GM12801 (cell line): ENCODE results near the gene TRDN.

Experiments
- TF ChIP-seq, protein P1 (sequence below): IDR thresholded peaks from one replicate; pipeline ENCODE4 v1.5.1; 2011; ENCODE audit warnings: control low read depth; ENCODE audit not compliant: insufficient read length; ENCODE audit errors: extremely low read depth

The TRDN gene

DNA sequence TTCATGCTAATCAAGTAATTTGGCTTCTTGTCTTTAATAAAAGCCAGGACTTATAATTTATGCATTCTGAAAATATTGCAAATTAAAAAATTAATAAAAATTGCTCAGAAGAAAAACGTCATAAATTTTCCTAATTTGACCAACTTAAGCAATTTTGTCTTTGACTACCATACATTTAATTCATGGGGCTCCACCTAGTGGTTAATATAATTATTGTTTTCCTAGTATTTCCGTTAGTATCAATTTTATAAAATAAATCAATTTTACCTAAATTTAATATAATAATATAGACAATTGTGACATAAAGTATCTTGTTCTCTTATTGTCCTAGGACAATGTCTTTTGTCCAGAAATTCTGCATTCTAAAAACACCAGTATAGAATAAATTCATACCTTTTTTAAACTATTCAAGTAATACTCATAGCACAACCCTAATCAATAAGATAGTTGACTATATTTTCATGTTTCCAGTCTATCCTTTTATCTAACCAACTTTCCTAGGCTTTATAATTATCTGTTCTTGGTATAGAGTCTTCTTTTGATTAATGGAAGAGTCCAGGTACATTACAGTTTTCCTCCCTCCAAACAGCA lies 319.9 kb downstream of the TRDN start:
- TF ChIP-seq, protein P1, sequence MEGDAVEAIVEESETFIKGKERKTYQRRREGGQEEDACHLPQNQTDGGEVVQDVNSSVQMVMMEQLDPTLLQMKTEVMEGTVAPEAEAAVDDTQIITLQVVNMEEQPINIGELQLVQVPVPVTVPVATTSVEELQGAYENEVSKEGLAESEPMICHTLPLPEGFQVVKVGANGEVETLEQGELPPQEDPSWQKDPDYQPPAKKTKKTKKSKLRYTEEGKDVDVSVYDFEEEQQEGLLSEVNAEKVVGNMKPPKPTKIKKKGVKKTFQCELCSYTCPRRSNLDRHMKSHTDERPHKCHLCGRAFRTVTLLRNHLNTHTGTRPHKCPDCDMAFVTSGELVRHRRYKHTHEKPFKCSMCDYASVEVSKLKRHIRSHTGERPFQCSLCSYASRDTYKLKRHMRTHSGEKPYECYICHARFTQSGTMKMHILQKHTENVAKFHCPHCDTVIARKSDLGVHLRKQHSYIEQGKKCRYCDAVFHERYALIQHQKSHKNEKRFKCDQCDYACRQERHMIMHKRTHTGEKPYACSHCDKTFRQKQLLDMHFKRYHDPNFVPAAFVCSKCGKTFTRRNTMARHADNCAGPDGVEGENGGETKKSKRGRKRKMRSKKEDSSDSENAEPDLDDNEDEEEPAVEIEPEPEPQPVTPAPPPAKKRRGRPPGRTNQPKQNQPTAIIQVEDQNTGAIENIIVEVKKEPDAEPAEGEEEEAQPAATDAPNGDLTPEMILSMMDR: no peak

DNA sequence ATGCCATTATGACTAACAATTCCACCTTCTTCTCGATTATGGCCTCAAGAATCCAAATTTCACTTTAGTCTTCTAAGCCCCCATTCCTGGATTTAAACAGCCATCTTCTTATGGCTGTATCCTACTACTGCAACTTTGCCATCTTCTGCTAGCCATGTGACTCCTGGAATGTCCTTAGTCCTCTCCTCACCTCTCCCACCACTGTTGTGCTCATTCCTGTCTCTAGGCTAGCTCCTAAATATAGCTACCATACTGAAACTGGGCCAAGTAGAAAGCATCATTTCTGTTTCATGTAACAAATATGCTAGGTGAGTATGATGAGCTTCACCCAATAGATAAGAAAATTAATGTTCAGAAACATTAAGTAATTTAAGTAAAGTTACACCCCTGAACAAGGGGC lies 327.6 kb downstream of the TRDN start:
- TF ChIP-seq, protein P1: no peak

DNA sequence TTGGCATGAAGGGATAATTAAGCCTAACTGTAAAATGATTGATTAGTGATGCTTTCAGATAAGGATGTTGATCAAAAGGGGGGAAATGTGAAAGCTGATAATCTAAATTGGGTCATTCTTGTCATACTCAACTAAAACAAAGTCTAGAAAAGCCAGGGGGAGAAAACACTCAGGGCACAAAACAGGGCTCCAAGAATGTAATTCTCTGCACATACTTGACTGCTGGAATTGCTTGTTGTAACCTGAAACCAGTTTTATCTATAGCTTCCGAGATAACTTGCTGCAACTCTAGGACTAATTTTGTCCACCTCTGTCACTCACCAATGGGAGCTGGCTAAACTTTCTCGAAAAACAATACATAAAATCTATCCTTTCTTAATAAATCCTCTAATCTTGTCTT lies 330.4 kb downstream of the TRDN start:
- TF ChIP-seq, protein P1: no peak

DNA sequence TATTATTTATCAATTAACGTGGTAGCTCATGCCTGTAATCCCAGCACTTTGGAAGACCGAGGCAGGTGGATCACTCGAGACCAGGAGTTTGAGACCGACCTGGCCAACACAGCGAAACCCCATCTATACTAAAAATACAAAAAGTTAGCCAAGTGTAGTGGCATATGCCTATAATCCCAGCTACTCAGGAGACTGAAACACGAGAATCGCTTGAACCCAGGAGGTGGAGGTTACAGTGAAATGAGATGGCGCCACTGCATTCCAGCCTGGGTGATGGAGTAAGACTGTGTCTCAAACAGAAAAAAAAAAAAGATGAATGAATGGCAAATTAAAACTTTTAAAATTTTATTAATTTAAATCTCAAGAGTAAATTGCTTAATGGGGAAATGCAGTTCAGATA lies 341.1 kb downstream of the TRDN start:
- TF ChIP-seq, protein P1: no peak

DNA sequence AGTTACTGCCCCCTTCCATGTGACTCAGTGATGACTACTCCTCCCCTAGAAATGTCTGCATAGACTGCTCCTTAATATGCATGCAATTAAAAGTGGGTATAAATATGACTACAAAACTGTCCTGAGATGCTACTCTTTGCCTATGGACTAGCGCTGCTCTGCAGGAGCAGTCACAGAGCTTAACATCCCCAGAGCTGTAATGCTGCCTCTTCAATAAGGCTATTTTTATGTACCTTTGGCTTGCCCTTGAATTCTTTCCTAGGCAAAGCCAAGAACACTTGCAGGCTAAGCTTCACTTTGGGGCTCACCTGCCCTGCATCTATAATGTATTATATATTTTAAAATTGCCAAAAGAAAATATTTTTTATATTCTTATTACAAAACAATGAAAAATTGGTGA lies 341.6 kb downstream of the TRDN start:
- TF ChIP-seq, protein P1: no peak

DNA sequence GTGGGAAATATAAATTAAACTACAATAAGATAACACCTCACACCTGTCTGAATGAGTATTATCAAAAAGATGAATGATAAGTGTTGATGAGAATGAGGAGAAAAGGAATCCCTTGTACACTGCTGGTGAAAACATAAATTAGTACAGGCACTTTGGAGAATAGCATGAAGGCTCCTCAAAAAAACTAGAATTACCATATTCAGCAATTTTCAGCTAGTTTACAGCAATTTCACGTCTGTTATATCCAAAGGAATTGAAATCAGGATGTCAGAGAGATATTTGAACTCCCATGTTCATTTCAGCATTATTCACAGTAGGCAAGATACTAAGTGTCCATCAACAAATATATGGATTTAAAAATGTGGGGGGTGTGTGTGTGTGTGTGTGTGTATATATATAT lies 348.1 kb downstream of the TRDN start:
- TF ChIP-seq, protein P1: no peak

DNA sequence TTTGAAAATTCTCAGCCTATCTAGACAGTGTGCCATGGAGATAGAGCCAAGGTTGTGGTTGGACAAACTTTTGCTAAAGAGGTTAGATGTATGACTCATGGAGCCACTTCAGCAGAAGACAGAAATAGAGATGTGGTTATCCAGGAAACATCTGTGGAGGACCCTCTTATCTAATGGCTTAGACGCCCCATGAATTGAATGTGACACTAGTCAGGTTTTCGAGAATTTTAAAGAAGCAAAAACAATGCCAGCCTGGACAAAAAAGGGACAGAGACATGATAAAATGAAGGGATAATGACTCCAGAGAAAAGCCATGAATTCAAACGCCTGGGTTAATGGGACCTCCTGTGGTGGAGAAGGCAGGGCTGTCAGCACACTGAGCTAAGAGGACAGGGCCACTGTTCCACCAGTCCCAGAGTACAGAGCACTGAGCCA lies 360.2 kb downstream of the TRDN start:
- TF ChIP-seq, protein P1: no peak
